Loucy (cell line): ENCODE data around the gene LRRC41.

Experiments used
- H2AFZ ChIP-seq: fragments of 200-600 bp; sonication (generic); 2 replicates; pipeline ENCODE4 v1.6.0; 2016; ENCODE audit warnings: antibody characterized with exemption, mild to moderate bottlenecking, low read length, moderate library complexity
- H3F3A ChIP-seq: fragments of 200-600 bp; 2 replicates; pipeline ENCODE4 v1.6.0; 2016; ENCODE audit warnings: antibody characterized with exemption, low read depth, mild to moderate bottlenecking
- H3K27me3 ChIP-seq: fragments of 200-600 bp; sonication (generic); 2 replicates; pipeline ENCODE4 v1.6.1; 2014; ENCODE audit warnings: low read length, mild to moderate bottlenecking; ENCODE audit not compliant: insufficient read depth, poor library complexity, severe bottlenecking
- H3K36me3 ChIP-seq: fragments of 200-600 bp; sonication (generic); 2 replicates; pipeline ENCODE4 v1.6.1; 2016; ENCODE audit warnings: low read length; ENCODE audit not compliant: insufficient read depth
- H3K4me1 ChIP-seq: fragments of 200-600 bp; sonication (generic); 2 replicates; pipeline ENCODE4 v1.5.1; 2014; ENCODE audit warnings: low read length, mild to moderate bottlenecking; ENCODE audit not compliant: insufficient read depth, poor library complexity, severe bottlenecking
- H3K4me2 ChIP-seq: fragments of 200-600 bp; sonication (generic); 2 replicates; pipeline ENCODE4 v1.6.0; 2014; ENCODE audit warnings: antibody characterized with exemption, low read length, low read depth, mild to moderate bottlenecking; ENCODE audit not compliant: poor library complexity, severe bottlenecking
- H3K4me3 ChIP-seq: fragments of 200-600 bp; sonication (generic); 2 replicates; pipeline ENCODE4 v1.5.1; 2014; ENCODE audit warnings: low read length, mild to moderate bottlenecking, mixed read lengths; ENCODE audit not compliant: poor library complexity, severe bottlenecking
- H3K79me2 ChIP-seq: fragments of 200-600 bp; sonication (generic); 2 replicates; pipeline ENCODE4 v1.6.1; 2014; ENCODE audit warnings: low read length; ENCODE audit not compliant: insufficient read depth
- H3K9ac ChIP-seq: fragments of 200-600 bp; sonication (generic); 2 replicates; pipeline ENCODE4 v1.6.0; 2014; ENCODE audit warnings: mild to moderate bottlenecking, low read depth, low read length, moderate library complexity; ENCODE audit not compliant: poor library complexity, severe bottlenecking
- H3K9me2 ChIP-seq: fragments of 200-600 bp; sonication (generic); replicated peaks from 2 replicates; pipeline ENCODE4 v1.6.1; 2016; ENCODE audit warnings: low read depth, low read length, mixed read lengths
- H3K9me3 ChIP-seq: fragments of 200-600 bp; sonication (generic); 2 replicates; pipeline ENCODE4 v1.6.1; 2014; ENCODE audit warnings: mild to moderate bottlenecking, antibody characterized with exemption, low read length, low read depth; ENCODE audit not compliant: insufficient read depth
- H4K20me1 ChIP-seq: fragments of 200-600 bp; sonication (generic); 2 replicates; pipeline ENCODE4 v1.6.0; 2014; ENCODE audit warnings: antibody characterized with exemption, low read length, mild to moderate bottlenecking; ENCODE audit not compliant: insufficient read depth, poor library complexity, severe bottlenecking
- EZH2phosphoT487 ChIP-seq: fragments of 200-600 bp; IDR thresholded peaks from 2 replicates; pipeline ENCODE4 v1.6.1; 2018; ENCODE audit warnings: antibody characterized with exemption, mild to moderate bottlenecking, moderate library complexity, borderline replicate concordance
- TF ChIP-seq, protein P1 (sequence below): fragments of 200-600 bp; sonication (generic); conservative IDR thresholded peaks from 2 replicates; pipeline ENCODE4 v1.5.1; 2014; ENCODE audit warnings: mild to moderate bottlenecking, antibody characterized with exemption, low read length

The LRRC41 gene

DNA sequence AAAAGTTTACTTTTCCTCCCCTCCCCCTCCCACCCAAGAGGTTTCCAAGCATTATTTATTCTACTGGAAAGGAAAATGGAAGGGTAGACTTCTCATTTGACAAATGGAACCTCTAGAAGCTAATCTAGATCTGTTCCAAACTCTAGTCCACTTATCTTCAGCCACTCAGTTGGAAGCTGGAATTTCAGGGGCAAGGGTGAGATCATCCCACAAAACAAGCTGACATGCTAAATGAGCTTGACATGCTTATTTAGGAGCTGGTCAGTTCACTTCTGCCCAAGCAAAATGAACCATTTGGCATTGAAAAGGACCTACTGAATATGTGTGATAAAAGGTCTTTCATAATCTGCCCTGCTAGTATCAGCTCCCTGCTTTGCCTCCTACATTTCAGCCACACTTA lies 5.0 kb downstream of the LRRC41 start:
- peaks cover 53% of the 10 kb centered on the region for H3K79me2 ChIP-seq

DNA sequence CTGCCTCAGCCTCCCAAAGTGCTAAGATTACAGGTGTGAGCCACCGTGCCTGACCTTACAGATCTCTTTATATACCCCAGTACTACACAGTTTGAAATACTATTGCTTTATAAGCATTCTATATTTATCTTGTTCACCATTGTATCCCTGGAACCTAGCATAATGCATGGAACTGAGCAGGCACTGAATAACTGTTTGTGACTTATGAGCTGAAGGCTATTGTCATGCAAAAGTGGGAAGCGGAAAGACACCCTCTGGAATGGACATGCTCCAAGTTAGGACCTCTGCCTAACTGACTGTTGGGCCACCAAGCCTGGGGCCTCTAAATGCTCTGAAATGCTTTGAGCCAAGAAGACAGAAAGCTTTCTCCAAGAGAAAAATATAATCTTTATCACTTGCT lies 8.1 kb downstream of the LRRC41 start:
- H4K20me1 ChIP-seq = peaks cover 17% of the 10 kb centered on the region
- TF ChIP-seq EZH2phosphoT487 = no peak
- TF ChIP-seq, protein P1, sequence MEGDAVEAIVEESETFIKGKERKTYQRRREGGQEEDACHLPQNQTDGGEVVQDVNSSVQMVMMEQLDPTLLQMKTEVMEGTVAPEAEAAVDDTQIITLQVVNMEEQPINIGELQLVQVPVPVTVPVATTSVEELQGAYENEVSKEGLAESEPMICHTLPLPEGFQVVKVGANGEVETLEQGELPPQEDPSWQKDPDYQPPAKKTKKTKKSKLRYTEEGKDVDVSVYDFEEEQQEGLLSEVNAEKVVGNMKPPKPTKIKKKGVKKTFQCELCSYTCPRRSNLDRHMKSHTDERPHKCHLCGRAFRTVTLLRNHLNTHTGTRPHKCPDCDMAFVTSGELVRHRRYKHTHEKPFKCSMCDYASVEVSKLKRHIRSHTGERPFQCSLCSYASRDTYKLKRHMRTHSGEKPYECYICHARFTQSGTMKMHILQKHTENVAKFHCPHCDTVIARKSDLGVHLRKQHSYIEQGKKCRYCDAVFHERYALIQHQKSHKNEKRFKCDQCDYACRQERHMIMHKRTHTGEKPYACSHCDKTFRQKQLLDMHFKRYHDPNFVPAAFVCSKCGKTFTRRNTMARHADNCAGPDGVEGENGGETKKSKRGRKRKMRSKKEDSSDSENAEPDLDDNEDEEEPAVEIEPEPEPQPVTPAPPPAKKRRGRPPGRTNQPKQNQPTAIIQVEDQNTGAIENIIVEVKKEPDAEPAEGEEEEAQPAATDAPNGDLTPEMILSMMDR = no peak
- H3K27me3 ChIP-seq = no peaks in the 10 kb centered on the region
- no peak overlapping the region for H3K4me2 ChIP-seq
- peaks cover 26% of the 10 kb centered on the region for H3K79me2 ChIP-seq
- no peaks in the 10 kb centered on the region for H3K9me3 ChIP-seq
- no peak overlapping the region for H3K9ac ChIP-seq
- peaks cover 32% of the 10 kb centered on the region; the same call in 1 of the 2 replicates for H3K36me3 ChIP-seq
- no peak overlapping the region for H3K4me3 ChIP-seq
- H2AFZ ChIP-seq = no peak overlapping the region
- no peaks in the 10 kb centered on the region for H3K9me2 ChIP-seq
- peaks cover 7% of the 10 kb centered on the region for H3K4me1 ChIP-seq
- no peaks in the 10 kb centered on the region for H3F3A ChIP-seq

More for the DNA sequence above, 5.0 kb downstream of the LRRC41 start:
- Histone ChIP-seq H3K36me3 (peaks cover 32% of the 10 kb centered on the region; the same call in 1 of the 2 replicates), H3K4me1 (peaks cover 21% of the 10 kb centered on the region), H3K9me2 (no peaks in the 10 kb centered on the region), H3K9me3 (no peaks in the 10 kb centered on the region), H3K4me3 (no peak overlapping the region), H3K9ac (no peak overlapping the region), H3K4me2 (no peak overlapping the region), H2AFZ (no peak overlapping the region), H3F3A (no peaks in the 10 kb centered on the region), H4K20me1 (peaks cover 36% of the 10 kb centered on the region), H3K27me3 (peaks cover 4% of the 10 kb centered on the region)
- no peak for TF ChIP-seq EZH2phosphoT487
- TF ChIP-seq, protein P1 = no peak

DNA sequence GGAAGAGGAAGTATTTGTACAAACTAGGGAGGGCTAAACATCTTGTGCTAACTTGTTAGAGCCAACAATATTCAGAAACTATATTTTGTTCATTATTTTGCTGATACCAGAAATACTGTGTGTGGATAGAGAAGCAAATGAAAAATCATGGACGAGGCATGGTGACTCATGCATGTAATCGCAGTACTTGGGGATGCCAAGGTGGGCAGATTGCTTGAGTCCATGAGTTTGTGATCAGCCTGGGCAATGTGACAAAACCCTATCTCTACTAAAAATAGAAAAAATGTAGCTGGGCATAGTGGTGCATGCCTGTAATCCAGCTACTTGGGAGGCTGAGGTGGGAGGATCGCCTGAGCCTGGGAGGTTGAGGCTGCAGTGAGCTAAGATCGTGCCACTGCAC lies 13.4 kb downstream of the LRRC41 start:
- Histone ChIP-seq H3K9me2 (no peaks in the 10 kb centered on the region), H3K36me3 (peaks cover 13% of the 10 kb centered on the region; the same call in 1 of the 2 replicates), H4K20me1 (no peaks in the 10 kb centered on the region), H3K9ac (no peak overlapping the region), H3K4me1 (peaks cover 7% of the 10 kb centered on the region), H3K4me2 (no peak overlapping the region), H3F3A (no peaks in the 10 kb centered on the region), H3K9me3 (no peaks in the 10 kb centered on the region), H2AFZ (no peak overlapping the region), H3K4me3 (no peak overlapping the region), H3K79me2 (no peaks in the 10 kb centered on the region), H3K27me3 (no peaks in the 10 kb centered on the region)
- TF ChIP-seq EZH2phosphoT487 = no peak
- TF ChIP-seq, protein P1 = no peak
